HepG2 (cell line): ENCODE measurements around the gene IL17D. TPM values are rescaled to one million over a fixed set of nuclear protein-coding genes. Genes with fewer than 3 reads are reported as not detected.

ENCODE experiments used
- polyA plus RNA-seq, 8 experiments: library from polyadenylated mRNA; depleted of rRNA in 3 of 8; stranded (reverse) in 7 of 8; unstranded in 1 of 8; fragments of >200 nt; fragmentation: Illumina TruSeq in 4 of 8; extraction: Trizol in 4 of 8; gene quantifications; 2 replicates each; pipeline versions ENCODE4 v1.2.1 to v1.2.3, GENCODE V29; 2011 to 2016; ENCODE audit warnings: low read depth in 4 of 8, missing spikeins in 1 of 8, mixed read lengths in 1 of 8; ENCODE audit not compliant: insufficient read depth in 1 of 8
- total RNA-seq, 5 experiments: library from RNA; depleted of rRNA; stranded (reverse); fragments of >200 nt; fragmentation: Illumina TruSeq; extraction: Trizol; gene quantifications; 2 replicates each; pipeline ENCODE4 v1.2.3, GENCODE V29; 2016; ENCODE audit warnings: low read depth in 1 of 5

Gene IL17D
- total and polyA plus RNA-seq, 2 of the 13 experiments (the other 11 are each of a cell fraction or from before 2014, with no cell fraction given) = 1.1 to 2.2 TPM

Other genes starting within 250 kb of the IL17D start
- gene CRYL1, start 177.8 kb upstream of the IL17D start, total RNA-seq (2016; rRNA removed; fragmentation: Illumina TruSeq; extraction: Trizol) = 57.2 and 71.7 TPM in 2 replicates
- 108 and 115 TPM in 2 replicates for gene CRYL1, start 177.8 kb upstream of the IL17D start, polyA plus RNA-seq (2011; rRNA removed)
- 19.8 and 19.9 TPM in 2 replicates for gene IFT88, start 136.5 kb upstream of the IL17D start, total RNA-seq (2016; rRNA removed; fragmentation: Illumina TruSeq; extraction: Trizol)
- 6.6 and 8.4 TPM in 2 replicates for gene IFT88, start 136.5 kb upstream of the IL17D start, polyA plus RNA-seq (2011; rRNA removed)
- gene EEF1AKMT1, start 70.3 kb downstream of the IL17D start, total RNA-seq (2016; rRNA removed; fragmentation: Illumina TruSeq; extraction: Trizol) = 16.1 and 23.5 TPM in 2 replicates
- gene EEF1AKMT1, start 70.3 kb downstream of the IL17D start, polyA plus RNA-seq (2011; rRNA removed) = 4.9 and 6.0 TPM in 2 replicates
- 24.8 and 41.5 TPM in 2 replicates for gene XPO4, start 199.0 kb downstream of the IL17D start, total RNA-seq (2016; rRNA removed; fragmentation: Illumina TruSeq; extraction: Trizol)
- 7.0 and 8.4 TPM in 2 replicates for gene XPO4, start 199.0 kb downstream of the IL17D start, polyA plus RNA-seq (2011; rRNA removed)